OCI-LY1 (cell line): ENCODE results near the gene NR3C1.

Source experiments
- H2AFZ ChIP-seq: fragments of 200-600 bp; sonication (generic), shearing (Covaris generic); 2 replicates; pipeline ENCODE4 v1.6.0; 2014; ENCODE audit warnings: antibody characterized with exemption, mild to moderate bottlenecking, low read length
- H3F3A ChIP-seq: fragments of 200-600 bp; sonication (generic), shearing (Covaris generic); 2 replicates; pipeline ENCODE4 v1.6.0; 2014; ENCODE audit warnings: mild to moderate bottlenecking, antibody characterized with exemption, low read length, moderate library complexity; ENCODE audit not compliant: insufficient read depth
- H3K27ac ChIP-seq: fragments of 200-600 bp; sonication (generic); 2 replicates; pipeline ENCODE4 v1.5.1; 2014; ENCODE audit warnings: low read length, mixed run types, mild to moderate bottlenecking, low read depth; ENCODE audit not compliant: poor library complexity, severe bottlenecking
- H3K27me3 ChIP-seq: fragments of 200-600 bp; sonication (generic); 2 replicates; pipeline ENCODE4 v1.6.0; 2014; ENCODE audit warnings: antibody characterized with exemption, mild to moderate bottlenecking, low read length, moderate library complexity; ENCODE audit not compliant: insufficient read depth
- H3K36me3 ChIP-seq: fragments of 200-600 bp; sonication (generic); 2 replicates; pipeline ENCODE4 v1.6.1; 2014; ENCODE audit warnings: mild to moderate bottlenecking, antibody characterized with exemption, low read length, moderate library complexity, mixed read lengths; ENCODE audit not compliant: insufficient read depth
- H3K4me1 ChIP-seq: fragments of 200-600 bp; sonication (generic); 2 replicates; pipeline ENCODE4 v1.5.1; 2014; ENCODE audit warnings: mild to moderate bottlenecking, low read length, moderate library complexity; ENCODE audit not compliant: insufficient read depth, severe bottlenecking
- H3K4me2 ChIP-seq: fragments of 200-600 bp; sonication (generic), shearing (Covaris generic); 2 replicates; pipeline ENCODE4 v1.6.1; 2014; ENCODE audit warnings: low read length
- H3K4me3 ChIP-seq: fragments of 200-600 bp; sonication (generic); 2 replicates; pipeline ENCODE4 v1.5.1; 2014; ENCODE audit warnings: low read length, low read depth, mild to moderate bottlenecking, mixed read lengths; ENCODE audit not compliant: poor library complexity, severe bottlenecking
- H3K79me2 ChIP-seq: fragments of 200-600 bp; shearing (Covaris generic); 2 replicates; pipeline ENCODE4 v1.6.1; 2016; ENCODE audit warnings: mixed run types, low read length, mixed read lengths; ENCODE audit not compliant: insufficient read depth
- H3K9ac ChIP-seq: fragments of 200-600 bp; sonication (generic), shearing (Covaris generic); 2 replicates; pipeline ENCODE4 v1.6.1; 2014; ENCODE audit warnings: mild to moderate bottlenecking, low read length, mixed read lengths
- H3K9me2 ChIP-seq: fragments of 200-600 bp; sonication (generic), shearing (Covaris generic); 2 replicates; pipeline ENCODE4 v1.6.1; 2014; ENCODE audit warnings: low read depth, mild to moderate bottlenecking, low read length, mixed read lengths
- H3K9me3 ChIP-seq: fragments of 200-600 bp; shearing (Covaris generic); 2 replicates; pipeline ENCODE4 v1.6.1; 2014; ENCODE audit warnings: low read length, mixed read lengths
- H4K20me1 ChIP-seq: fragments of 200-600 bp; sonication (generic), shearing (Covaris generic); 2 replicates; pipeline ENCODE4 v1.6.0; 2016; ENCODE audit warnings: mild to moderate bottlenecking, low read length; ENCODE audit not compliant: insufficient read depth
- EZH2 ChIP-seq: fragments of 200-600 bp; sonication (generic), shearing (Covaris generic); IDR thresholded peaks from 2 replicates; pipeline ENCODE4 v1.8.0; 2017; ENCODE audit warnings: borderline replicate concordance, mixed run types, mild to moderate bottlenecking, antibody characterized with exemption, low read length, moderate library complexity, mixed read lengths
- TF ChIP-seq, protein P1 (sequence below): fragments of 200-600 bp; sonication (generic), shearing (Covaris generic); IDR thresholded peaks from 2 replicates; pipeline ENCODE4 v1.5.1; 2017; ENCODE audit warnings: mild to moderate bottlenecking, antibody characterized with exemption, low read length, moderate library complexity, mixed read lengths

The NR3C1 gene

GRCh38 chr5:143341807-143342570, 61.5 kb downstream of the NR3C1 start:
- H3K4me2 ChIP-seq, result no peak overlapping the region
- H4K20me1 ChIP-seq, result peaks cover 5% of the 10 kb centered on the region; the same call in 1 of the 2 replicates
- TF ChIP-seq, protein P1, sequence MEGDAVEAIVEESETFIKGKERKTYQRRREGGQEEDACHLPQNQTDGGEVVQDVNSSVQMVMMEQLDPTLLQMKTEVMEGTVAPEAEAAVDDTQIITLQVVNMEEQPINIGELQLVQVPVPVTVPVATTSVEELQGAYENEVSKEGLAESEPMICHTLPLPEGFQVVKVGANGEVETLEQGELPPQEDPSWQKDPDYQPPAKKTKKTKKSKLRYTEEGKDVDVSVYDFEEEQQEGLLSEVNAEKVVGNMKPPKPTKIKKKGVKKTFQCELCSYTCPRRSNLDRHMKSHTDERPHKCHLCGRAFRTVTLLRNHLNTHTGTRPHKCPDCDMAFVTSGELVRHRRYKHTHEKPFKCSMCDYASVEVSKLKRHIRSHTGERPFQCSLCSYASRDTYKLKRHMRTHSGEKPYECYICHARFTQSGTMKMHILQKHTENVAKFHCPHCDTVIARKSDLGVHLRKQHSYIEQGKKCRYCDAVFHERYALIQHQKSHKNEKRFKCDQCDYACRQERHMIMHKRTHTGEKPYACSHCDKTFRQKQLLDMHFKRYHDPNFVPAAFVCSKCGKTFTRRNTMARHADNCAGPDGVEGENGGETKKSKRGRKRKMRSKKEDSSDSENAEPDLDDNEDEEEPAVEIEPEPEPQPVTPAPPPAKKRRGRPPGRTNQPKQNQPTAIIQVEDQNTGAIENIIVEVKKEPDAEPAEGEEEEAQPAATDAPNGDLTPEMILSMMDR, result no peak
- no peak for TF ChIP-seq EZH2
- peaks cover 99% of the 10 kb centered on the region for H3K79me2 ChIP-seq
- H3K4me1 ChIP-seq, result peaks cover 9% of the 10 kb centered on the region
- no peaks in the 10 kb centered on the region for H3K27me3 ChIP-seq
- no peak overlapping the region for H3K27ac ChIP-seq
- H3K9ac ChIP-seq, result no peak overlapping the region
- H3F3A ChIP-seq, result no peaks in the 10 kb centered on the region
- H3K9me3 ChIP-seq, result no peaks in the 10 kb centered on the region
- H2AFZ ChIP-seq, result no peak overlapping the region
- no peak overlapping the region for H3K4me3 ChIP-seq
- no peaks in the 10 kb centered on the region for H3K9me2 ChIP-seq
- H3K36me3 ChIP-seq, result peaks cover 57% of the 10 kb centered on the region

DNA sequence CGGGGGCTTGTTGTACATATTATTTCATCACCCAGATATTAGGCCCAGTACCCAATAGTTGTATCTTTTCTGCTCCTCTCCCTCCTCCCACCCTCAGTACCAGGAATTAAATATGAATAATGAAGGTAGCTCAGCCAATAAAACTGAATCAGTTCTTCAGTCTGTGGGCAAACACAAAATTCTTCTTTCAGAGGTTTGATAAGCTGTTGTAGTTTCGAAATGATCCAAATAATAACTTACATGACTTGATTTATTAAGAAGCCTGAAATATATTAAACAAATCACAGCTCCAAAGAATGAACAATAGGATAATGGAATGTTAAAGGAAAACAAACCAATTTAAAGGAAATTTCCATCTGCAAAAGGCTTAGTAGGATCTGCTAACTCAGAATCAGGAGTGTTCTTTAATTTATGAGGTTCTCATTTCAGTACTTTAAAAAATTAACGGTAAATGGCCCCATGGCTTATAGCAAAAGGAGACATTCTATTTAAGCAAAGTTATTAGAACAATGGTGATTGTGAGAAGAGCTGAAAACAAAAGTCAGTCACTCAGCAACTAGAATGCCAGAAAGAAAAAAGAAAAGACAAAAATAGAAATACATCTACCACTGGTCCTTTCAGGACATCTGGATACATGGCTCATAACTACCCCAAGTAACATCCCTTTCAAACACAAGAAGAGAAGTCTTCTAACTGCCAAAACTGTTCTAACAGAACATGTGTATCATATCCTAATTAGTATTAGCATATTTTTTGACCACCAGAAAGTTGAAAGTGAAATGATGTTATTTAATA, 62.4 kb downstream of the NR3C1 start:
- Histone ChIP-seq H3K9ac (no peak overlapping the region), H3K27me3 (no peaks in the 10 kb centered on the region), H3K27ac (no peak overlapping the region), H3K4me3 (no peak overlapping the region), H3K9me2 (no peaks in the 10 kb centered on the region), H3K36me3 (peaks cover 61% of the 10 kb centered on the region), H3K9me3 (no peaks in the 10 kb centered on the region), H3F3A (no peaks in the 10 kb centered on the region), H3K79me2 (peaks cover 99% of the 10 kb centered on the region), H4K20me1 (peaks cover 5% of the 10 kb centered on the region; the same call in 1 of the 2 replicates), H3K4me1 (peaks cover 8% of the 10 kb centered on the region), H3K4me2 (no peak overlapping the region), H2AFZ (no peak overlapping the region)
- TF ChIP-seq, protein P1, result no peak
- TF ChIP-seq EZH2, result no peak

GRCh38 chr5:143338658-143339366, 64.7 kb downstream of the NR3C1 start:
- peaks cover 5% of the 10 kb centered on the region; the same call in 1 of the 2 replicates for H4K20me1 ChIP-seq
- H3K4me3 ChIP-seq, result no peak overlapping the region
- no peak overlapping the region for H2AFZ ChIP-seq
- H3K4me1 ChIP-seq, result peaks cover 8% of the 10 kb centered on the region
- peaks cover 68% of the 10 kb centered on the region for H3K36me3 ChIP-seq
- H3K9ac ChIP-seq, result no peak overlapping the region
- H3K9me2 ChIP-seq, result no peaks in the 10 kb centered on the region
- no peak overlapping the region for H3K4me2 ChIP-seq
- H3F3A ChIP-seq, result no peaks in the 10 kb centered on the region
- no peak overlapping the region for H3K27ac ChIP-seq
- H3K79me2 ChIP-seq, result peaks cover 92% of the 10 kb centered on the region
- H3K27me3 ChIP-seq, result no peaks in the 10 kb centered on the region
- H3K9me3 ChIP-seq, result no peaks in the 10 kb centered on the region
- no peak for TF ChIP-seq EZH2
